HL-60 (cell line): ENCODE data around the gene PLA2G5.
"Not testable (repeated sequence)": the region's sequence is repeated elsewhere in the genome, so short reads cannot be mapped to it uniquely, and the experiment has no call there.

ENCODE experiments used
- DNase-seq, 2 experiments: peaks; one replicate each; pipeline ENCODE4 v3.0.0-alpha.2; 2010 to 2020; ENCODE audit warnings: low read depth in 1 of 2, low spot score in 1 of 2
- H3K27ac ChIP-seq: fragments of 250-450 bp; sonication (Bioruptor Pico); replicated peaks from 2 replicates; pipeline ENCODE4 v1.5.1; 2020; ENCODE audit warnings: mild to moderate bottlenecking, moderate library complexity
- H3K27me3 ChIP-seq: fragments of 250-450 bp; sonication (Bioruptor Pico); 2 replicates; pipeline ENCODE4 v1.5.1; 2021; ENCODE audit warnings: mild to moderate bottlenecking, moderate library complexity; ENCODE audit not compliant: insufficient read depth, poor library complexity, severe bottlenecking
- H3K4me3 ChIP-seq: replicated peaks from 2 replicates; pipeline ENCODE4 v1.5.1; 2011; ENCODE audit warnings: mild to moderate bottlenecking, control low read depth, low read length; ENCODE audit not compliant: insufficient read depth
- GABPA ChIP-seq: IDR thresholded peaks from 2 replicates; pipeline ENCODE4 v1.6.1; 2012; ENCODE audit warnings: low read depth
- POLR2AphosphoS5 ChIP-seq: IDR thresholded peaks from 2 replicates; pipeline ENCODE4 v1.6.1; 2012; ENCODE audit warnings: low read depth
- SPI1 ChIP-seq: IDR thresholded peaks from 2 replicates; pipeline ENCODE4 v1.6.1; 2012; ENCODE audit warnings: low read depth, mild to moderate bottlenecking, borderline replicate concordance
- TF ChIP-seq, protein P1 (sequence below): IDR thresholded peaks from 2 replicates; pipeline ENCODE4 v1.6.1; 2012; ENCODE audit warnings: low read depth; ENCODE audit not compliant: insufficient replicate concordance
- TF ChIP-seq, protein P2 (sequence below): IDR thresholded peaks from one replicate; pipeline ENCODE4 v1.5.1; 2011; ENCODE audit warnings: low read length, control low read depth, inconsistent platforms; ENCODE audit not compliant: insufficient read depth

Gene PLA2G5

DNA sequence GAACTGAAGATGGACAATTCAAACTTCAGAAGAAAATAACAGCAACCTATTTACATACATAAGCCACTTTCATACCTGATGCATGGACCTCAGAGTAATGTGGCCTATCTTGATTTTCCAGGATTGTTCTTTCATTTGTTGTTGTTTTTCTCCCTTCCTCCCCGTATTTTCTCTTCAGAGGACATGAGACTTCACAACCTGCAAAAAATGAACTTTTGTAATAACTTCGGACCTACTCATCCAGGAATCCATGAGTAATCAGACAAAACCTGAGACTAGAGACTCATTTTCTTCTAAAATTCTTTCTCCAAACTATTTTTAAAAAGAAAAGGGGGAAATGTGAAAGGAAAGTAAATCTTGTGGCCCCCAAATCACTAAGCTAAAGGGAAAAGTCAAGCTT lies 17.6 kb upstream of the PLA2G5 start:
- TF ChIP-seq GABPA (no peak), POLR2AphosphoS5 (no peak), SPI1 (no peak)
- TF ChIP-seq, protein P1, sequence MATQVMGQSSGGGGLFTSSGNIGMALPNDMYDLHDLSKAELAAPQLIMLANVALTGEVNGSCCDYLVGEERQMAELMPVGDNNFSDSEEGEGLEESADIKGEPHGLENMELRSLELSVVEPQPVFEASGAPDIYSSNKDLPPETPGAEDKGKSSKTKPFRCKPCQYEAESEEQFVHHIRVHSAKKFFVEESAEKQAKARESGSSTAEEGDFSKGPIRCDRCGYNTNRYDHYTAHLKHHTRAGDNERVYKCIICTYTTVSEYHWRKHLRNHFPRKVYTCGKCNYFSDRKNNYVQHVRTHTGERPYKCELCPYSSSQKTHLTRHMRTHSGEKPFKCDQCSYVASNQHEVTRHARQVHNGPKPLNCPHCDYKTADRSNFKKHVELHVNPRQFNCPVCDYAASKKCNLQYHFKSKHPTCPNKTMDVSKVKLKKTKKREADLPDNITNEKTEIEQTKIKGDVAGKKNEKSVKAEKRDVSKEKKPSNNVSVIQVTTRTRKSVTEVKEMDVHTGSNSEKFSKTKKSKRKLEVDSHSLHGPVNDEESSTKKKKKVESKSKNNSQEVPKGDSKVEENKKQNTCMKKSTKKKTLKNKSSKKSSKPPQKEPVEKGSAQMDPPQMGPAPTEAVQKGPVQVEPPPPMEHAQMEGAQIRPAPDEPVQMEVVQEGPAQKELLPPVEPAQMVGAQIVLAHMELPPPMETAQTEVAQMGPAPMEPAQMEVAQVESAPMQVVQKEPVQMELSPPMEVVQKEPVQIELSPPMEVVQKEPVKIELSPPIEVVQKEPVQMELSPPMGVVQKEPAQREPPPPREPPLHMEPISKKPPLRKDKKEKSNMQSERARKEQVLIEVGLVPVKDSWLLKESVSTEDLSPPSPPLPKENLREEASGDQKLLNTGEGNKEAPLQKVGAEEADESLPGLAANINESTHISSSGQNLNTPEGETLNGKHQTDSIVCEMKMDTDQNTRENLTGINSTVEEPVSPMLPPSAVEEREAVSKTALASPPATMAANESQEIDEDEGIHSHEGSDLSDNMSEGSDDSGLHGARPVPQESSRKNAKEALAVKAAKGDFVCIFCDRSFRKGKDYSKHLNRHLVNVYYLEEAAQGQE = no peak
- TF ChIP-seq, protein P2, sequence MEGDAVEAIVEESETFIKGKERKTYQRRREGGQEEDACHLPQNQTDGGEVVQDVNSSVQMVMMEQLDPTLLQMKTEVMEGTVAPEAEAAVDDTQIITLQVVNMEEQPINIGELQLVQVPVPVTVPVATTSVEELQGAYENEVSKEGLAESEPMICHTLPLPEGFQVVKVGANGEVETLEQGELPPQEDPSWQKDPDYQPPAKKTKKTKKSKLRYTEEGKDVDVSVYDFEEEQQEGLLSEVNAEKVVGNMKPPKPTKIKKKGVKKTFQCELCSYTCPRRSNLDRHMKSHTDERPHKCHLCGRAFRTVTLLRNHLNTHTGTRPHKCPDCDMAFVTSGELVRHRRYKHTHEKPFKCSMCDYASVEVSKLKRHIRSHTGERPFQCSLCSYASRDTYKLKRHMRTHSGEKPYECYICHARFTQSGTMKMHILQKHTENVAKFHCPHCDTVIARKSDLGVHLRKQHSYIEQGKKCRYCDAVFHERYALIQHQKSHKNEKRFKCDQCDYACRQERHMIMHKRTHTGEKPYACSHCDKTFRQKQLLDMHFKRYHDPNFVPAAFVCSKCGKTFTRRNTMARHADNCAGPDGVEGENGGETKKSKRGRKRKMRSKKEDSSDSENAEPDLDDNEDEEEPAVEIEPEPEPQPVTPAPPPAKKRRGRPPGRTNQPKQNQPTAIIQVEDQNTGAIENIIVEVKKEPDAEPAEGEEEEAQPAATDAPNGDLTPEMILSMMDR = no peak
- DNase-seq = no peak
- Histone ChIP-seq H3K27me3 (peaks cover 5% of the 10 kb centered on the region), H3K27ac (no peak overlapping the region), H3K4me3 (no peak overlapping the region)

DNA sequence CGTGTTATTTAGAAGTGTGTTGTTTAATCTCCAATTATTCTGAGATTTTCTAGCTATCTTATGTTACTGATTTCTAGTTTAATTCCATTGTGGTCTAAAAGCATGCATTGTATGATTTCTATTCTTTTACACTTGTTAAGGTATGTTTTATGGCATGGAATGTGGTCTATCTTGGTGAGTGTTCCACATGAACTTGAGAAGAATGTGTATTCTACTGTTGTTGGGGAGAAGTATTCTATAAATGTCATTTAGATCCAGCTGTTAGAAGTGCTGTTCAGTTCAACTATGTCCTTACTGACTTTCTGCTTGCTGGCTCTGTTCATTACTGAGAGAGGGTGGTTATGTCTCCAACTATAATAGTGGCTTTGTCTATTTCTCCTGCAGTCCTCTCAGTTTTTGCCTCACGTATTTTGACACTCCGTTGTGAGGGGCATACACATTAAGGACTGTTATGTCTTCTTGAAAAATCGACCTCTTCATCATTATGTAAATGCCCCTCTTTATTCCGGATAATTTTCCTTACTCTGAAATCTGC lies 12.0 kb upstream of the PLA2G5 start:
- TF ChIP-seq, protein P1 = no peak
- TF ChIP-seq GABPA (no peak), POLR2AphosphoS5 (no peak), SPI1 (no peak)
- TF ChIP-seq, protein P2 = no peak
- H3K27ac ChIP-seq = no peak overlapping the region
- DNase-seq = no peak
- H3K27me3 ChIP-seq = peaks cover 7% of the 10 kb centered on the region
- no peak overlapping the region for H3K4me3 ChIP-seq

DNA sequence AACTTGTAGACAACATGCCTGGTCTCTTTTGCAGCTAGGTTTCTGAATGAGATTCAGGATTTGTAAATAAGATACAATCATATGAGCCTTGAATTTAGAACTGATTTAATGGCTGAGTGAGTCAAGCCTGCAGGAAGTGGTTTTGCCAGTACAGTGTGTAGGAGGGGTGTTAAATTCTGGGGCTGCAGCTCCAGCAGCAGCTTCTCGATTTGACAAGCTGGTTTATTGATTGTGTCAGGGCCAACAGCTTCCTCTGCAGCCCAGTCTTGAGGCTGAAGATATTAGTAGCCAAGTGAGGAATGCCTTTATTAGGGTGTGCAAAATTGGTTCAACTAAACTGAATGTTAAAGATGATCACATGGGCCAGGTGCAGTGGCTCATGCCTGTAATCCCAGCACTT lies 11.5 kb upstream of the PLA2G5 start:
- no peak for TF ChIP-seq GABPA
- no peak for TF ChIP-seq SPI1
- no peak for DNase-seq
- peaks cover 6% of the 10 kb centered on the region for H3K27me3 ChIP-seq
- no peak overlapping the region for H3K27ac ChIP-seq
- no peak overlapping the region for H3K4me3 ChIP-seq

DNA sequence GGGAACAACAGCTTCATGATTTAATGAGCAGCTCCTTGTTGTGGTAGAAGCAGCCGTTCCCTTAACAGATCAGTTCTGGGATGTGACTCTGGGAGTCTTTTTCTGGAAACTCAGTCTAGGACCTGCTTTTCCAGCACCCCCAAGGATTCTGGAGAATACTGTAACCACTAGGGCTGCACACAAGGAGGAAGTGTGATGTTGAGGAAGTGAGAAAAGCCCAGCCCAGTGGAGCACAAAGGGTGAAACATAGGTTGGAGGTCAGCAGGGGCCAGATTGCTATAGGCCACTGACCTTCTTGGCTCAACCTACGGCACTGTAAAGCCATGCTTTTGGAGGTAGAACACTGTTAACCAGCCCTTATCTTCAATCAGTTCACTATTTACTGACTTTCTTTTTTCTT lies 10.1 kb upstream of the PLA2G5 start:
- Histone ChIP-seq H3K27me3 (peaks cover 3% of the 10 kb centered on the region), H3K4me3 (no peak overlapping the region), H3K27ac (no peak overlapping the region)
- TF ChIP-seq, protein P1 = no peak
- no peak for TF ChIP-seq GABPA
- TF ChIP-seq SPI1 = peak; percentile 62; the same call in 1 of the 2 replicates
- peak in 1 of 2 experiments; percentile 7 for DNase-seq

DNA sequence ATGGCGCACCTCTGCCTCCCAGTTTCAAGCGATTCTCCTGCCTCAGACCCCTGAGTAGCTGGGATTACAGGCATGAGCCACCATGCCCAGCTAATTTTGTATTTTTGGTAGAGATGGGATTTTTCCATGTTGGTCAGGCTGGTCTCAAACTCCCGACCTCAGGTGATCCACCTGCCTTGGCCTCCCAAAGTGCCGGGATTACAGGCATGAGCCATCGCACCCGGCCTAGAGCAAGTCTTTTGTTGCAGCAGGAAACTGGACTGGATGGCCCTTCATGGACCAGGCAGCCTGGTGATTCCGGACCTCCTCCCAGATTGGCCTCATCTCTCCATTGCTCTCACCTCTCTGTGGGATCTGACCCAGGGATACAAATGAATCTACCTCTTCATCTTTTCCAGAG lies 9.2 kb upstream of the PLA2G5 start:
- not testable (repeated sequence) for H3K4me3 ChIP-seq, H3K27ac ChIP-seq, H3K27me3 ChIP-seq, DNase-seq
